Measurements from ENCODE around the gene HTRA1. TPM values are rescaled to one million over a fixed set of nuclear protein-coding genes. Genes with fewer than 3 reads are reported as not detected.
A peak's percentile ranks its signal among the peaks of the same experiment; 100 is the strongest.

The HTRA1 gene
- total RNA-seq, 1 donor from 2014 or later, result 401 TPM

DNA sequence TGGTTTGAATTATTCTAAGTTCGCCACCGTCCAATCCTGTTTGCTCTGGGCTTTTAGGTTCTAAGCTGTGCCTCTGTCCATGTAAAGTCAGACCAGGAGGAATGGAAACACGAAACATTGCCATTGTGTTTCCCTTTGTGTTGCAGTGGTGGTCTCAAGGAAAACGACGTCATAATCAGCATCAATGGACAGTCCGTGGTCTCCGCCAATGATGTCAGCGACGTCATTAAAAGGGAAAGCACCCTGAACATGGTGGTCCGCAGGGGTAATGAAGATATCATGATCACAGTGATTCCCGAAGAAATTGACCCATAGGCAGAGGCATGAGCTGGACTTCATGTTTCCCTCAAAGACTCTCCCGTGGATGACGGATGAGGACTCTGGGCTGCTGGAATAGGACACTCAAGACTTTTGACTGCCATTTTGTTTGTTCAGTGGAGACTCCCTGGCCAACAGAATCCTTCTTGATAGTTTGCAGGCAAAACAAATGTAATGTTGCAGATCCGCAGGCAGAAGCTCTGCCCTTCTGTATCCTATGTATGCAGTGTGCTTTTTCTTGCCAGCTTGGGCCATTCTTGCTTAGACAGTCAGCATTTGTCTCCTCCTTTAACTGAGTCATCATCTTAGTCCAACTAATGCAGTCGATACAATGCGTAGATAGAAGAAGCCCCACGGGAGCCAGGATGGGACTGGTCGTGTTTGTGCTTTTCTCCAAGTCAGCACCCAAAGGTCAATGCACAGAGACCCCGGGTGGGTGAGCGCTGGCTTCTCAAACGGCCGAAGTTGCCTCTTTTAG lies 52.9 kb downstream of the HTRA1 start:
- peak; percentile 62 for DNase-seq (ENCODE audit: low spot score)

DNA sequence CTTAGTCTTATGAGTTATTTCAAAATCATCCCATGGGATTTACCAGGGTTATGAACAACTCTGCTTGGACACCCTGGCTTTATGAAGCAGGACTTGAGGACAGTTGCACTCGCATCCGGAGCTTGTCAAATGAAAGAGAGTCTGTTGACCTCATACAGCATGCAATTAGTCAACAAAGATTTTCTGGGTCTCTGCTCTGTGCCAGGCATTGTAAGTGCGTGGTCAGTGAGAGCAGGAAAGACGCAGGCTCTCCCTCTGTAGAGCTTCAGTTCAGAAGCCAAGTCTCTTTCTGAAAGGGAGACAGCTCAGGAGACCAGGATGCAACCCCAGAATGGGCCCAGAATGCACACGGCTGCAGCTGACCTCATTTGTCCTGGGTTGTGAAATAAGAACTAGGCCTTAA lies 53.7 kb downstream of the HTRA1 start:
- DNase-seq (ENCODE audit: low spot score), result peak; percentile 81

DNA sequence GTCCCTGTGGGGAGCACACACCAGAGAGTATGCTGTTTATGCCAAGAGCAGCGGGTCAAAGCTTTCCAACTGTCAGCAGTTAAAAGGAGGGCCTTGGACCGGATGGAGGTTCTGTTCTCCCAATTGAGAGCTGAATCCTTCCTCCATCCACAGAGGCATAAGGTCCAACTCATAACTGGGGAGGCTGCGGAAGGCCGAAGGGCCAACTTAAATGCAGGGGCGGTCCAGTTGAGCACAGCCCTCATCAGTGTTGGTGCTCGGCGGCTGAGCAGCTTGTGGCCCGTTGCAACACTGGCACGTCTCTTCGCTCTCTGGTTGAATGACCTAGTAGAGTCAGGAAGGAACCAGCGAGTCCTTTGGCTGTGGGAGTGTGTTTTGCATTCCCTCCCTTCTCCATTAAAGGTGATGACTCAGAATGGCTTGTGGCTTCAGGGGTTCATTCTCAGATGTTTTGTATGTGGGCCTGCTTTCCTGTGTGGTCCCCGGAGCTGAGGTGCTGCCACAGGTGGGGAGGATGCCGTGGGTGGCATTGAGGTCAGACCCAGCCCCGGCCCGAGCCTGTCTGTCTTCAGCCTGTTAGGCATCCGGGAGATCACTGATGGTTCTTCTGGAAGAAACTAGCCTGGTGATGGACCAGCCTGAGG lies 54.4 kb downstream of the HTRA1 start:
- DNase-seq (ENCODE audit: low spot score), result no peak

DNA sequence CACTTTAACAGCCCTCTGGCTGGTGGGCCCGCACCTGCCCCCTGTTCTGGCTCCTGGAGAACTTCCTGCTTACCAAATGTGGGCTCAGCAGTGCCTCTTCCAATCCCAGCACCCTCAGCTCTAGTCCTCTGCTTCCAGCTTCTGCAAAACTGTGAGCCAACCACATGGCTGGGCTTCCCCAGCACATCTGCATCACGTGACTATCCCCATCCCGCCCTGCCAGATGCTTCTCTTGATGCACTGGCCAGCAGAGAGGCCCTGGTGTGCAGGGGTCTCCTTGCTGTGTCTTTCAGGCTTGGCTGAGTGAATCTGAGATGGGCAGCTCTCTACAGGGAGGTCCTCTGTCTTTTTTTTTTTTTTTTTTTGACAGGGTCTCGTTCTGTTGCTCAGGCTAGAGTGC lies 55.4 kb downstream of the HTRA1 start:
- peak; percentile 56 for DNase-seq (ENCODE audit: low spot score)

DNA sequence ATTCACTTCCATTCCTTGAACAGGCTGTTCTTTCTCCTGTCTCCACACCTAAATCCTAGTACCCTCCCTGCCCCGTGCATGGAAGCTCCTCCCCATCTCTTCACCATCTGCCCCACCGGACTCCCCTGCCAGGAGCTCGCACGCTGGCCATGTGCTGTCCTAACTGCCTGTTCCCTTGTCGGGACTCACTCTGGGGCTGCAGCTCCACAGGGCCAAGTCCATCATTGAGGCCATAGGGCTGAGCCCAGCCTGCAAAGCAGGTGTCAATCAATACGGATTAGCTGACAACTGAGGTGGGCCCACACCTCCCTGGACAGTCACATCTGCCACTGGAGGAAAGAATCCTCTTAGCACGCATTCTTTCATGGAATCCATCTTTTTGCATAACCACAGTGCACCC lies 57.8 kb downstream of the HTRA1 start:
- DNase-seq (ENCODE audit: low spot score), result no peak

DNA sequence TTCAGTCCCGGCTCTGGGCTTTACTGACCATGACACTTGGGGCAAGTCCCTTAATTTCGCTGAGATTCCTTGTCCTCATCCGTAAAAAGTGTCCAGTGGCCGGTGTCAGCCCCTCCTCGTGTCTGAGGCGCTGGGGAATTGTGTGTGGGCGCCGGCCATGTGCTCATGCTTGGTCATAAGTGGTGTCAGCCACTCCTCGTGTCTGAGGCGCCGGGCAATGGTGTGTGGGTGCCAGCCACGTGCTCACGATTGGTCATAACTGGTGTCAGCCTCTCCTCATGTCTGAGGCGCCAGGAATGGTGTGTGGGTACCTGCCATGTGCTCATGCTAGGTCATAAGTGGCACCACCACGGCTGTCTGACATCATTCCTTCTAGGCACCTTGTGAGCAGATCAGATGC lies 58.5 kb downstream of the HTRA1 start:
- DNase-seq (ENCODE audit: low spot score), result no peak

DNA sequence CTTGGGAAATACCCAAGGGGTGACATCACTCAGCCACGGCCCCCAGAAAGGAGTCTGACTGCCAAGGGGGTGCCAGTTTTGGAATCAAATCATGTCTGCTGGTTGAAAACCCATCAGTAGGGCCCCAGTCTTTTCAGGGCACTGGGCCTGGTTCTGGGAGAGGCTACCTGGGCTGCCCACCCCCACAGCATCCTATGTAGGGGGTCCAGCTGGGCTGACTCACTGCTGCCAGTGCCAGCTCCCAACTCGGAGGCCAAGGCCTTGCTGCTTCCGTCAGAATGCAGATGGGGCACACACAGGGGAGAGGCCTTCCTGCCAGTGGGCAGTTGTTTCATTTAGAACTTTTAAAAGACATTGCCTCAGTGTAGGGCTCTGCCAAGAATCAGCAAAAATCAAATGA lies 59.7 kb downstream of the HTRA1 start:
- no peak for DNase-seq (ENCODE audit: low spot score)

DNA sequence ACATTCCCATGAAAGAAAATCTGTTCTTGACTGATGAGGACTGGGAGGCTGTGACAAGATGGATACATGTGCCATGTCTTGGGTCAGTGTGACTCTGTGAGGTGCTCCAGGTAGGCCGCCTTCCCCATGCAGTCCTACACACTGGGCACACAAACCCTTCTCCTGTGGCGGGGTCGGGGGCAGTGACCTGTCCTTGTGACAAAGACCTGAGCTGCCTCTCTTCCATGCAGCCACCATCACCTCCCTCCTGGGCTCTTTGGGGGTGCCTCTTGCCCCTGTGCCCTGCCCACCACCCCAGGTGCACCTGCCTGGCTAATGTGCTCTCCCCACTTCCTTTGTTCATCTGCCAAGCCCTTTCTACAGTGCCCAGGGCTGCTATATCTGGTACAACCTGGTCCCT lies 63.5 kb downstream of the HTRA1 start:
- no peak for DNase-seq (ENCODE audit: low spot score)

DNA sequence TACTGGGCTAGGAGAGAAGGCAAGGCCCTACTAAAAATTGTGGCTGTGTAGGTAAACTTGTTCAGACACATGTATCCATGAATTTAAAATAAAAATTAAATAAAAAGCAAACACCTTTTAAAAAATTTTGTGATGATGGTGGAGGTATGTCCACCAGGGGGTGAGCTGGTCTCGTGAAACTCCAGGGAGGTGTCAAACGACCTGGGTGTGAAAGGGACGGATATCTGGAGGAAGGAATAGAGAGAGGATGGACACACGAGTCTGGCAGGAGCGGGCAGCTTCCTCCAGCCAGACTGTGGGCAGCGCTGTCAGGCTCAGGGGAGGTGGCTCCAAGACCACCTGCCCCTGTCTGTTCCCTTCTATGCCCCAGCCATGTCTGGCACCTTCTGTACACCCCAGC lies 64.4 kb downstream of the HTRA1 start:
- no peak for DNase-seq (ENCODE audit: low spot score)

DNA sequence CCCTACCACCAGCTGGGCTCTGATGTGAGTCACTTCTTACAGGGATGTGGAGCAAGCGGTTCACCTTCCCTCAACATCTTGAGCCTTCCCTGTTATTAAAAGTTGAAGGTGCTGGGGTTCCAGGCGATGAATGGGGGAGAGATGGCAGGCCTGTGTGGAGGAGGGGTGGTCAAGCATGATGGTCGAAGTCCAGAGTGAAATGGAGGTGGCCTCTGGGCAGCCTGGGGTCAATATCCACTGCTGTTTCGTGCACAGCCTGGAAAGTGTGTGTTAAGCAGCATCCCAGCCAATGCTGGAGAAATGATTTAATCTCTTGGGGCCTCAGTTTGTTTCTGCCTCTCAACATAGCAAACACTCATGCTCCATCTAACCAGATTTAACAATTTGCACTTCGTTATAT lies 65.5 kb downstream of the HTRA1 start:
- no peak for DNase-seq (ENCODE audit: low spot score)

DNA sequence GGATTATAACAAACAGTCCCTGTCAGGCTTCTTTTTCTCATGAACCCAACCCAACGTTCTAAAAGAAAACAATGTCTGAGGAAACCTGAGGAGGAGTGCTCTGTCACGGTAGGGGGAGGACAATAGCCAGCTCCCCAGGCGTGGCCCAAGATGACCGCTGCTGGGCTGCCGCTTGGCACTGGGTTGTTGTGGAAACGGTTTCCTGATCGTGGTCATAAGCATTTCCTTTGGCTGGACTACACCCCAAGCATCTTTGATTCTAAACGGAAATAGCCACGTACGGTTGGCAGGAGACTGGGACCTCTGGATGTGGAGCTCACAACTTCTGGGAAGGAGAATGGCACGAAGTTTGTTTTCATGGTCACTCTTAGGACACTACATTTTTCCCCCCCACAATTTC lies 68.8 kb downstream of the HTRA1 start:
- no peak for DNase-seq (ENCODE audit: low spot score)

DNA sequence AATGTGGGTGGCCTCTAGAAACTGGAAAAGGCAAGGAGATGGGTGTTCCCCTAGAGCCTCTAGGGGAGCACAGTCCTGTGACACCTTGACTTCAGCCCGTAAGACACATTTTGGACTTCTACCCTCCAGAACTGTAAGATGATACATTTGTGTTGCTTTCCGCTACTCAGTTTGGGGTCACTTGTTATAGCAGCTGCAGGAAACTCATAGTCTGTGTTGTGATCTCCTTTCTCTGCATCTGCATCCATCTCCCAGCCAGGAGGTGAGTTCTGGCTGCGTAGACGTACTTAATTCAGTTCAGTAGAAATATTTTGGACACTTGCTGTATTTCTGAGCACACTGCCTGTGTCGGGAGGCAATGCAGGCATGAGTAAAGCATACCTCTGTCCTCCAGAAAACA lies 69.9 kb downstream of the HTRA1 start:
- DNase-seq (ENCODE audit: low spot score), result no peak

DNA sequence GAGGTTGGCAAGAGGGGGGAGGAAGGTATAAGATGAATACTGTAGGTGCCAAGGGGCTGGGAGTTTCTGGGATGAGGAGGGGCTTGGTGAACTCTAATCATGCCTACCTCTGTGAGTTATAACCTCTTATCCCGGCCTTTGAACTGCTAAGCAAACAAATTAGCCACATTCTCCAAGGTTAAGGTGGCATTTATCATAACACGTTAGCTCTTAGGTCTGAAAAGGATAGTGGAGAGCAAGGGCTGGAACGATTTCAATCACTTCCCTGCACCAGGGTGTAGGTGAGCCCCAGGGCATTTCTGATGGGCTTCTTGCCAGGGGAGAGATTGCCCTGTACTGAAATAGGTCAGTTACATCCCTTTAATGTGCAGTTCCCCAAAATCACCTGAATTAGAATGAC lies 70.6 kb downstream of the HTRA1 start:
- no peak for DNase-seq (ENCODE audit: low spot score)

DNA sequence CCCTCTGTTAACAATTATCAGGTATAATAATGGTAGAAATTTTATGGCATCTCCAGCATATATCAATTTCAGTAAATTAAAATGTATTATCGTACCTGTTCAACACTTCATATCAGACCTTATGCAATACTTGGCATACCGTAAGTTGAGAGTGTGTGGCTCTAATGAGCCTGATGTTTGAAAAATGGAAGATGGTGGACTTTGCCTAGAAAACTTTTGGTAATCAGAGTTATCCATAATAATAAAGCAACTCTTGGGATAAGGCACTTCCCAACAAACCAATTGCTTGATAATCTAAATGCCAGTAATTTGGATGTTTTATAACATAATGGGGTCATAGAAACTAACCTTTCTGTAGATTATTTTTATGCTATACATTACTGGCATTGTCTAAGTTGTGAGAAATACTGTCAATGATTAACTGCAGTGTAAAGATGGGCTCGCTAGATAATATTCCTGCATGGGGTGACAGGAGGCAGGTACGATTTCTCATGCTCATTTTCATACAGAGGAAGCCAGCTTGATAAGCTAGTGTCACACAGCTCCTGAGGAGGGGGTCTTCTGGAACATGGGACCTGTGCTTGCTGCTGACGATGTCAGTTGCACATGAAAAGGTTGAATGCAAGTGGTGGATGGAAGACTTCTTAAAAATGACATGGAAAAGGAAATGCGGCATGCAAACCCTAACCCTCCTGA lies 71.4 kb downstream of the HTRA1 start:
- no peak for DNase-seq (ENCODE audit: low spot score)

DNA sequence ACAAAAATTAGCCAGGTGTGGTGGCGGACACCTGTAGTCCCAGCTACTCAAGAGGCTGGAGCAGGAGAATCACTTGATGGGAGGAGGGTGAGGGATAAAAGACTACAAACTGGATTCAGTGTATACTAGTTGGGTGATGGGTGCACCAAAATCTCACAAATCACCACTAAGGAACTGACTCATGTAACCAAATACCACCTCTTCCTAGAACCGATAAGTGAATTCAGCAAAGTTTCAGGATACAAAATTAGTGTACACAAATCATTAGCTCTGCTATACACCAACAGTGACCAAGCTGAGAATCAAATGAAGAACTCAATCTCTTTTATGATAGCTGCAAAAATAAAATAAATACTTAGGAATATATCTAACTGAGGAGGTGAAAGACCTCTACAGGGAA lies 76.2 kb downstream of the HTRA1 start:
- DNase-seq (ENCODE audit: low spot score), result no peak

DNA sequence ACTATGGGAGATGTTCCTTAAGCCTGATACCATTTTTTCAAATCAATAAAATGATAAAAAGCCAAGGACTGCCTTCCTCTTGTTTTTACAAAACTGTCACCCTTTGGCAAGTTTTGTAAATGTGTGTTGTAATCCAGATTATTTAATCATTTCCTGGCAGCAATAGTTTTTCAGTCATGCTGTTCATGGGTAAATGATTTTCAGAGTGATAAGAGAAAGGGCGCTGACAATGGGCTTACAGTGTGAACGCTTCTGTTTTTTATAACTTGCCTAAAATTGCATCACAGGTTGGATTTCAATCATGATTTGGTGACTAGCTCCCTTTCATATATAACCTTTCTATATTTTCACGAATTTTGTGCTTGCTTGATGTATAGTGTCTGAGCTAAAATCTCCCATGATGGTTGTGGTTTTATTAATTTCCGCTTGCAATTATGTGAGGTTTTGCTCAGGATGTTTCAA lies 80.2 kb downstream of the HTRA1 start:
- DNase-seq (ENCODE audit: low spot score), result no peak

DNA sequence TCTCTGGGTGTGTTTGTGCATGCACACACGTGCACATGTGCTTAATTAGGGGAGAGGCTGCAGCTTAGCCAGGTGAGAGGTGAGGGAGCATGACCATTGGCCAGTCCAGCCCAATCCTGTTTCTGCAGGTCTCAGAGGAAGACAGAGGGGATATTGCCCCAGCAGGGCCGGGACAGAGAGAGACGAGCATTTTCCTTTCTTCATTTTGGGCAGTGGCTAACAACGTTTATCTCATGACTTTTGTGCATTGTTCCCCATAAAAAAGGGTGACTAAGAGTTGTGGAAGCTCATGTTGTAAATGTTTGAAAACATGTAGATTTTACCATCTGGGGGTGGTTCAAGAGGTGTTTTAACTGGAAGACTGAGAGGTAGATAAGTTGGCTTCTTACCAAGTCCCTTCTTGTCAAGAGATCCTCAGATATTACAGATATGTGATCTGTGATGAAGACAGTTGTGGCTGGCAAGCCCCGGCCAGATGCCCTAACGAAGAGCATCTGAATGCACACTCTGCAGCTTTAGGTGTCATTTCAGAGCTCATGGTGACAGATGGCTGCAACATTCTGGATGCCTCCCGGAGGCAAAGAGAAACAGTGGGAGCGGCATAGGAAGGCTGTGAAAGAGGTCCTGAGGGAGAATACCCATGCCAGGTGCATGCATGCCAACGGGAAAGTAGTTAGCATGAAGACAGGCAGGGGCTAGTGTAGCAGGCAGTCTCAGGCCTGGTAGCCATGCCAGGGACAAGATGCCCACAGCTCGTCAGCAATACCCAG lies 82.5 kb downstream of the HTRA1 start:
- DNase-seq (ENCODE audit: low spot score), result no peak

DNA sequence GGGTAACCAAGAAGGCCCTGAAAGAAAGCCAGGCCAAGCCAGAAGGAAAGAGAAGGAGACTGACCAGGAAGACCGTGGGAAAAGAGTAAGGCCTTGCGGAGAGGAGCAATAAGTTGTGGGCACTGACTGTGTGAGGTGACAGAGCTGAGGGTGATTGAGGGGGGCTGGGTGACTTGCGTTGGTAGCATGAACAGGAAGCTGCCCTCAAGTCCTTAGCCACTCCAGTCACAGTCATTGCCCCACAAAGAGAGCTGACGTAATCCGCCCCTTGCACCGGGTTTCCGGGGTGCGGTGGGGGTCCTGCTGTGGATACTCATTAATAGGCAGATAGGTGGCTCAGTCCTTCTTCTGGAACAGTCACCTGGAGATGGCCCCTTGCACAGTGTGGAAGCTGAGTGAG lies 83.1 kb downstream of the HTRA1 start:
- no peak for DNase-seq (ENCODE audit: low spot score)

DNA sequence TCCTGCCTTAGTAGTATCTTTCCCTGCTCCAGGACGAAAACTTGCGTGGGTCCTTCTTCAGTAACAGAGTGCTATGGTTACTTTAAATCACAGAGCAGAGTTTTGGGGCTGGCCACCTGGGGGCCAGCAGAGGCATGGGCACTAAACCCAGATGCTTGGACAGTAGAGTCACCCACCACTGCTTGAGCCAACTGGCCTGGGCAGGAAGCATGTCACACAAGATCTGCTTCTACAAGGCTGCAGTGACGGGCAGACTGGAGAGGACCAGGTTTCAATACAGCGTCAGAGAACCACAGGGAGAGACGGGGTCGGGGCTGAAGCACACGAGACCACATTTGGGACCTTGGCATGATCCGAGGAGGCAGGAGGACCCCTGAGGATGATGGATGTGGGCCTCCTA lies 84.9 kb downstream of the HTRA1 start:
- DNase-seq (ENCODE audit: low spot score), result no peak

DNA sequence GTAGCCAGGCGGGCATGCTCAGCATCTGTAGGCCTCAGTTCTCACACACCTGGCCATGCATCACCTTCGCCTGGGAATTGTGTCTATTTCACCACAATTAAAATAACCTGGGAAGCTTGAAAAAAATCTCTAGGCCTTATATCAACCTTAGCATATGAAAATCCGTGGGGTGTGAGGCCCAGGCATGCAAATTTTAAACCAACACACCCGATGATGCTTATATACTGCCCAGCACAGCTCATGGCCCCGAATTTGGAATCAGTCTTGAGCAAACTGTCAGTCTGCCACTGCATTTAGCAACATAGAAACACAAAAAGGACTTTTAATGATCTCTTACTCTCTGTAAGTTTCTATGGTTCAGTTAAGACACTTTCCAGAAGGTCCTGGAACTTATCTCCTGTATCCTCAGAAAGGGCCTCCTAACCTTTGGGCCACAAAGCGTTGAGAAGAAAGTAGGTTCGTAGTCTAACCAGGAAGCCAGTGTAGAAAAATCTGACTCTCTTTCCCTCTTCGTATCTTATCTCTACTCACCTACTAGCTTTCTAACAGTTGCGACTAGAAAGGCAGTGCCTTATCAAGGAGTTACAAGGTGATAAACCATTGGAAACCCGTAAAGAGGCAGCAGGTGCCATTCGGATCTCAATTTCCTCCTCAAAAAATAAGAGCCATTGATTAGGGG lies 87.2 kb downstream of the HTRA1 start:
- no peak for DNase-seq (ENCODE audit: low spot score)

DNA sequence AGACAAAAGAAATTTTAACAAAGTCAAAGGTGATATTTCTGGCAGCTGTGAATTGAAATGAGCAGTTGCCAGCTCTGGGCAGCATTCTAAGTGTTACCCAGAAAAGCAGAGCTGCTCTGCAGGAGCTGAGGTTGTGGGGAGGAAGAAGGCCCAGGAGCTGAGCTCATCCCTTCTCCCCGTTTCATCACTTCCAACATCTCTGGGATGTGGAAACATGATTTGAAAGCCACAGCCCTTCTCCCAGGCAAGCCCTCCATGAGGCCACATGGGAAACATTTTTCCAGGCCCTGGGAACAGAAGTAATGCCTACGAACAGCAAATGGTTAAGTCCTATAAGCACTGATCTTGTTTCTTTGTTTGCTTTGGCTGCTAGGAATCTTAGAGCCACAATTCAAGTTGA lies 88.3 kb downstream of the HTRA1 start:
- DNase-seq (ENCODE audit: low spot score), result no peak

All from umbilical cord (tissue), 2 donors.